CD1c-positive myeloid dendritic cell (primary cell): ENCODE data around the gene PLCB1.
A peak's percentile ranks its signal among the peaks of the same experiment; 100 is the strongest.

Experiments used
- DNase-seq: peaks from one replicate; pipeline ENCODE4 v3.0.0-alpha.2; 2016; ENCODE audit errors: extremely low spot score

The PLCB1 gene

DNA sequence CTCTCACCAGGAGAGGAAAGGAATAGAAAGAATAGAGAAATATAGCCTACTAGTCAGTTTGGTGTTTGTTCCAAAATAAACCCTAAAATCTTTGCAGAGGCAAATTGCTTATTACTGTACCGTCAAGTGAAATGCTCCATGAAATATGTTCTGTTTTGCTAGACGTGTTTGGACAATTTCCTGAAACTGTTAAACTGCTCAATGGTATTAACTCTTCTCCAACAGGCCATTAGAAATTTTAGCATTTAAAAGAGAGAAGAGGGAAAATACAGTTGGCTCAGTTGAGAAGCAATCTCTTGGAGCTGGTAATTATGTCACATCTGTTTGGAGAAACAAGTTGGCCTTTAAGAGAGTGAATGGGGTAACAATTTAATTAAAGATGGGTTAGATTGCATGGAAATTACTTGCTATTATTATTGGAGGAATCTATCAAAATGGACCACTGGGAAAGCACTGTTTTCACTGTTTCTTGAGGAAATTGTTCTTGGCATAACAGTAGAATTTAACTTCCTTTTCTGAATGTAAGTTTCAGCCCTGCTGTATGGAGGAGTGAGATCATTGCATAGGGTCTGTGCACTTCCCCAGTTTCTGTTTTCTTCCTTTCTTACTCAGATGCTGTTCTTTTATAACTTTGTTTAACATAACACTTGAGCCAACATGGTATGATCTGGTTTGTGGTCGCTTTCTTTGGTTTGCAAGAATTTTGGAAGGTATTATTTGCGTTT lies 373.6 kb downstream of the PLCB1 start:
- DNase-seq: peak; percentile 12

DNA sequence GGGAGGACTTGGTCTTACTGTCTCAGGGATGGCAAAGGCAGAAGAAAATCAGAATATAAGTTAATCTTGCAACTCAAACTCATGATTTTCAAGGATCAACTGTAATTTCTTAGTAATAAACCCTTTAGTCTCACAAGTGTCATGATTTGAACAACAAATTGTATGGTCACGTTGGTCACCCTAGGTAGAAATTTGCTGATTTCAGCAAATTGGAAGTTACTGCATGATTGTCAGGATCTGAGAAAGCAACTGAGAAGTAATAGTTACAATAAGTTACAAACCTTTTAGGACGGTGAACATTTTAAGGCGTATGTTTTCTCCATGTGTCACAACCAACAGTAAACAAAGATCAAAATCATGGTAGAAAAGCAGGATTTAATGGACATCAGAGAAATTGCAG lies 375.2 kb downstream of the PLCB1 start:
- DNase-seq: no peak

DNA sequence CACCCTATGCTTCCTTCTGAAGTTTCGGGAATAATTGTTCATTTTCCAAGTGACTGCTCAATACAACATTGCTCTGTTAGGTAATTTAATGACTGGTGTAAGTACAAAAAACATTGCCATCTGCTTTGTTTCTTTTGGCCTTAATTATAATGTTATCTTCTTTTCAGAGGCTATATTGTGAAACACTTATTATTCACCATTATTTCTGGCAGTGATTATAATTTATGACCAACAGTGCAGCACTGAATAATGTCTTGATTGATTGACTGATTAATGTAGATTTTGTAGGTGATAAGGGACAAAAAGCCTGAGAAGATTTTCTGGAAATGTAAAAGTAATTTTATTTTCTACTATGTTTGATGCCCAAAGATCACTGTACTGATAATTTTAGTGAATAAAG lies 377.7 kb downstream of the PLCB1 start:
- DNase-seq: no peak

DNA sequence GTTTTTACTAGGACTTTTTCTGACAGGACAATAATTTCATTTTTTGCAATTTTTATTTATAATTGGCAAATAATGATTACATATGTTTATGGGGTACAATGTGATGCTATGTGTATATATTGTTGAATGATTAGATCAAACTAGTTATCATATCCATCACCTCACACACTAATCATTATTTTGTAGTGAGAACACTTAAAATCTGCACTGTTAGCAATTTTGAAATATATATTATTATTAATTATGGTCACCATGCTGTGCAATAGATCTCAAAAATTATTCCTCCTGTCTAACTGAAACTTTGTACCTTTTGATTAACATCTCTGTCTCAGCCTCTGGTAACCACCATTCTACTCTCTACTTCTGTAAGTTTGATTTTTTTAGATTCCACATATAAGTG lies 378.7 kb downstream of the PLCB1 start:
- DNase-seq: no peak

DNA sequence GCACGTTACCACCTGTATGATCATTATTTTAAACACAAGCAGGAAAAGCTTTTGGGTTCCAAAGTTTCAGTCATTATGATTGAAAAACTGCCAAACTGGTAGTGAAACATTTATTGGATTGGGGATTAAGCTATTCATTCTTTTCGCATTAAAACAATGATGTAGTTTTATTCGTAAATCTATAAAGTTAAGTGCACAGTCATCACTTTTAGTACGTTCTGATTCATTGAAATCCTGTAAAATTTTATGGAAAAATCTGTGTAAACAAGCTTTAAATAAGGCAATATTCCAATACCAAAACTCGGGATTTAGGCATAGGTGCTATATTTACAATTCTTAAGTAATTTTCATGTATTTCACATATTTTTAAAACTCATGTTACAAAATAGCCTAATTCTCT lies 379.9 kb downstream of the PLCB1 start:
- no peak for DNase-seq

DNA sequence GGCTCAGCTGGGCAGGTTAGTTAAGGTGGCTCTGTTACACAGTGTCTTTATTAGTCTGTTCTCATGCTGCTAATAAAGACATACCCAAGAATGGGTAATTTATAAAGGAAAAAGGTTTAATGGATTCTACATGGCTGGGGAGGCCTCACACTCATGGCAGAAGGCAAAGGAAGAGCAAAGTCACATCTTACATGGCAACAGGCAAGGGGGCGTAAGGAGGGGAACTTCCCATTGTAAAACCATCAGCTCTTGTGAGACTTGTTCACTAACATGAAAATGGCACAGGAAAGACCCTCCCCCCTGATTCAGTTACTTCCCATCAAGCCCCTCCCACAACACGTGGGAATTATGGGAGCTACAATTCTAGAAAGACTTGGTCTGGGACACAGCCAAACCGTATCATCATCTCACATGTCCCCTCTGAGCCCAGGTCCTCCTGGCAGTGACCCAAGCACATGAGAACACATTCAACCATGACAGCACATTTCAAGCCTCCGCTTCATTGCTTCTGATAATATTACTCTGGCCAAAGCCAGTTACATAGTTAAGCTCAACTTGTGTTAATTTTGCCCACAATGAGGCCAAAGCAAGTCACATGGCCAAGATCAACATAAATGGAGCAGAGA lies 383.9 kb downstream of the PLCB1 start:
- no peak for DNase-seq

DNA sequence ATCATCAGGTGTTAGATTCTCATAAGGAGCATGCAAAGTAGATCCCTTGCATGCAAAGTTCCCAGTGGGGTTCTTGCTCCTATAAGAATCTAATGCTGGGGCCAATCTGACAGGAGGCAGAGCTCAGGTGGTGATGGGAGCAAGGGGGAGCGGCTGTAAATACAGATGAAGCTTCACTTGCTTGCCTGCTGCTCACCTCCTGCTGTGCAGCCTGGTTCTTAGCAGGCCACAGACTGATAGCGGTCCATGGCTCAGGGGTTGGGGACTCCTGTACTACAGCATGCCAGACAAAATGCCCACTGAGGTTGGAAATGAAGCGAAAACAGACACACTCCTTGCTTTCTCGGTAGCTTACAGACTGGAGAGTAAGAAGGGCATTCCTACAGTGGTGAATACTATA lies 386.8 kb downstream of the PLCB1 start:
- DNase-seq: no peak

DNA sequence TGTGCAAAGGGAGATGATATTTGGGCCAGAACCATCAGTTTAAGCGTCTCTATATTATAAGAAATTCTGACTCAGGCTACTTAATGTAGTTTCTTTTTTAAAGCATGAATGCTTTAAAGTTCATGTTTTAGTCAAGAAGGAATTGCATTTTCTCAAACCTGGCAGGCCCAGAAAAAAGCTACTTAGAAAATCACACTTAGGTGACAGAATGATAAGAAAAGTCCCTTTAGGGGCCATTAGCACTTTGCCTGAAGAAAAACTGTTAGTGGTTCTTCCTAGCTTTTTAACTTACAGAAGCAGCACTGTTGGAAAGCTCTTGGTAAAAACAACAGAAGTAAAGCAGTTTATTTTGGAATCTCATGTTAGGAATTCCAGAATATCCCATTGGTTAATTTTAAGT lies 387.8 kb downstream of the PLCB1 start:
- no peak for DNase-seq

DNA sequence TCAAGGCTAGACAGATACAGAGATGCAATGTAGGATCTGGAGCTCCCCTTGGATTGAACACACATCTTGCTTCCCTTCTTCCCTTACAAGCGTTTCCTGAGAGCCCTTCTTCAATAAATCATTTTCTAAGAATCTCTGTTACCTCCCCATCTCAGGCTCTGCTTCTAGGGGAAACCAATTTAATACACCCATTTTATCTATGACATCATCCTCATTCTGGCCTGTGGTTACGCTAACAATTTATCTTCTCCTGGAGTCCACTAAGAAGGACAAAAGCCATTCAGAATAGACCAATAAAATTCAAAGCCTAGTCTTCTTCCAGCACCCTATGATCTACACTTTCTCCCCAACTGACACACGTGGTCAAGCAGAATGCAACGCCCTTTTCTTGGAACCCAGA lies 390.1 kb downstream of the PLCB1 start:
- no peak for DNase-seq

DNA sequence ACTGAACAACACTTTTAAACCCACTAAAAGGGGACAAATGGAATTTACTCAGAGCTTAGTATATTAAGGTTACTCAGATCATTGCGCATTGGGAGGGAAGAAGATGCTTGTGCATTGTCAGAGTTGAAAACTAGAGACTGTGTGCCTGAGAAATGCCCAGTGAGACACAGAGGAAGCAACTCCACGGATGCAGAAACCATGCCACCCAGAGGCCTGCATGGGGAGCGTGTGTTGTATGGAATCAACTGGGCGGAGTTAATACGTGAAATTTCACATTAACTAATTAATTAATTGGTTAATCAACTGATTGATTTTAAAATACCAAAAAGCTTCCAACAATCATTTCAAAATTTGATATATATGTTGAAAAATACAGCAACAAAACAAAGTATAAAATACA lies 391.6 kb downstream of the PLCB1 start:
- no peak for DNase-seq

DNA sequence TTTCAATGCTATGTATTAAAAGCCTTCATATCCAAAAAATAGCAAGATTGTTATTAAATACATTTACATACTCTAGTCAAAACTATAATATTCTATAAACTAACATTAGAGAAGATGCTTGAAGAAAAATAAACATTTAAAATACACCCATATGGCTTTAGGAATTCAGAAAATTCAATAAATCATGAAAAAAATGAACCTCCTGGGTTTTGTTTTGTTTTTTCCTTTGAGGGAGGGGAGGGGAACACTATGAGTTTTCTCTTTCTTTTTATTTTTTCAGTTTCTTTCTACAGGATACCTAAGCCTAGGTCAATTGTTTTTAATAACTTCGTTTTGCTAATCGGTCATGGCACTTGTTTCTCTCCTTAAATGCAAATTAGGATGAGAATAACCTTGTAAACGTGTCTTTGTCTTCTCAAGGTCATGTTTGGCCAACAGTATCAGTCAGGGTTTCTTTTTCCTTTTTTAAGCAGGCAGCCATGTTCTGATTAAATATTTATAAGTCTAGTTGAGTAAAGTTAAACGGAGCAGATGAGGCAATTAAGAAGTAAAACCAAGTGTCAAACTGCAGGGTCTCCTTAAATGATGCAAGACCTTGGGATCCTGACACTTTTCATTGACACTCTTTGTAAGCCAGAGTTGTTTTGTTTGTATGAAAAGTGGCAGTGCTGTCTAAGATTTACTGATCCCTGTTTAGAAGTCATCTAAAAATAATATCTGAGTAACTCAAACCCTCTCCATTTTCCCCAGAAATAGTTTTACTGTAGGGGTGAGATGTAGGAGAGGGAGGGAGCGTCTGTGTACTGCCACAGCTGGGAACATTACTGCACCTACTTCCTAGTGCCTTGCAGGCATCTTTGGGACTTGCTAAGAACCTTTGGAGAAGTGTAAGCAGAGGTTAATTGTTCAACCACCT lies 392.3 kb downstream of the PLCB1 start:
- no peak for DNase-seq

DNA sequence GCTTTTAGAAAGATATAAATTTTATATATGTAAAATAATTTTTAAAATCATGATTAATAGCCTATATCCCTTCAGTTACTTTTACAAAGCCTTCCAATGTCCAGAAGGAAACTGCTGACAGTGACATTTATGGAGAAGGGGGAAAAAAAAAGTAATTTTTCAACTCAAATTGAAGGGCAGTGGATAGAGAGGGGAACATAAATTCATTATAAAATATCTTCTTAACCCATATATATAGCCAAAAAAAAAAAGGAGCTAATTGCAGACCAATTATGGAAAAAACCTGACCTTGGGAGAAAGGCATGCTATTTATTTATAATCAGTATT lies 392.9 kb downstream of the PLCB1 start:
- DNase-seq: no peak

DNA sequence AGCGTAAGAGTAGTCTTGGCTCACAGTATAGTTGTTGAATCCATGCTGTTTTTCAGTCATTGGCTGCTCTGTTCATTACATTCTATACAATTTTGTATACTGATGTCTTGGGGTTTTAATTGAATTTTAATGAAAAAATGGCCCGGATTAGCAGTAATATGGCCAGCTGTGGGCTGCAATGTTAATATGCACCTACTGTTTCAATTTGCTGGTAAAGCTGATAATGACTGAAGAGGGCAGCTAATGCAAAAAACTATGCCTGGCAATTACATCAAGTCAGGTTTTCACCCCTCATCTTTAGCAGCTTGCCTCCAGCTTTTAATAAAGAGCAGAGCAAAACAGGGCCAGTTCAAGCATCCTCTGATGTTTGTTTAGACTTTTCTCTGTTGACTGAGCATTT lies 394.5 kb downstream of the PLCB1 start:
- DNase-seq: no peak

DNA sequence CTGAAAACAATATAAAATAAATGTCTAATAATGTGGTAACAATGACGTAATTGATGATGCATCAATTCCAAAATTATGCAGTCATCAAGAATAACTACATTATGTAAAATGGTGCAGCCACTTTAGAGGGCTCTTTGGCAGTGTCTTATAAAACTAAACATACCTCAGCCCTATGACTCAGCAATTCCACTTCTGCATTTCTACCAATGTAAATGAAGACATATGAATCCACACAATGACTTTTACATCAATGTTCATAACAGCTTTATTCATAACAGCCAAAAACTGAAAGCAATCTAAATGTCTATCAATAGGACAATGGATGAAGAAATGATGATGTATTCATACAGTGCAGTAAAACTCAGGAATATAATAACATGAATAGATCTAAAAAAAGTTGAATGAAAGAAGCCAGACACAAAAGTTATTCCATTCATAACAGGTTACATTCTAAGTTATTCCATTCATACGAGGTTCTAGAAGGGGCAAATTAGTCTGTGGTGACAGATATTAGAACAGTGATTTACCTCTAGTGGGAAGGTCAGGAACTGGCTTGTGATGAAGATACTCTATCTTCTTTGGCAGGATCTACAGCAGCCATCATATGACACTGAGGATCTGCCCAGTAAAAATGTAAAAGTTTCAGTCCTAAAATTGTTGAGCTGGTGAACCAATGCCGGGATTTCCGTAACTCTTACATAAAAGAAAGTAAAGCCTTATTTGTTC lies 396.1 kb downstream of the PLCB1 start:
- peak; percentile 75 for DNase-seq

DNA sequence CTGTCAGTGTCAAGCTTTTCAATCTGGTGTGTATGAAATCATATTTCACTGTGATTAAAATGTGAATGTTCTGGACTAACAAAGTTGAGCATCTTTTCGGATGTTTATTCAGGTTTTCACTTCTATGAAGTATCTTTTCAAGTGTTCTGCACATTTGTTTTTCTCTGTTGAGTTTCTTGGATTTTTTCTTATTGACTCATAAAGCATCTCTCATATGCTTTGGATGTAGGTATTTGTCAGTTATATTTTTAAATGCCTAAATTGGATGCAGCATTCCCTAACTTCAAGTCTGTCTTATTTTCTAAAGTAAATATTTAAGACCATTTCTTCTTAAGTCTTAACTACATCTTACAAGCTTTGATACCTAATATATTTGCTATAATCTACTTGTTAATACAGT lies 398.0 kb downstream of the PLCB1 start:
- no peak for DNase-seq

DNA sequence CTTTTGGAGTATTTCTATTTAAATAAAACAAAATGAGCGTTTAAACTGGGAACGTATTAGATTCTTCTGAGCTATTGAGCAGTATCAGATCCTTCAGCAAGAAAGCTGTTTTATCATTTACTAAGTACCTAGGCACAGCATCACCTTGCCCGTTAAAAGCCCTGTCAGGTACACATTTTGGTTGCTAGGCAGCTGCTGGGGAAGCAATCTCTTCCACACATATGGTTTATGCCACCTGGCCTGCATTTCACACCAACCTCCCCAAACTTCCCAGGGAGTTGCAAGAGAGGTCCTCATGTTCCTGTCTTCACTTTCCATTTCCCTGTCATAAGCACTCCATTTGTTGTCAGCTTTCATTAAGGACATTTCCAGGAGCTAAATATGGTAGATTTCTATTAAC lies 400.1 kb downstream of the PLCB1 start:
- DNase-seq: no peak

DNA sequence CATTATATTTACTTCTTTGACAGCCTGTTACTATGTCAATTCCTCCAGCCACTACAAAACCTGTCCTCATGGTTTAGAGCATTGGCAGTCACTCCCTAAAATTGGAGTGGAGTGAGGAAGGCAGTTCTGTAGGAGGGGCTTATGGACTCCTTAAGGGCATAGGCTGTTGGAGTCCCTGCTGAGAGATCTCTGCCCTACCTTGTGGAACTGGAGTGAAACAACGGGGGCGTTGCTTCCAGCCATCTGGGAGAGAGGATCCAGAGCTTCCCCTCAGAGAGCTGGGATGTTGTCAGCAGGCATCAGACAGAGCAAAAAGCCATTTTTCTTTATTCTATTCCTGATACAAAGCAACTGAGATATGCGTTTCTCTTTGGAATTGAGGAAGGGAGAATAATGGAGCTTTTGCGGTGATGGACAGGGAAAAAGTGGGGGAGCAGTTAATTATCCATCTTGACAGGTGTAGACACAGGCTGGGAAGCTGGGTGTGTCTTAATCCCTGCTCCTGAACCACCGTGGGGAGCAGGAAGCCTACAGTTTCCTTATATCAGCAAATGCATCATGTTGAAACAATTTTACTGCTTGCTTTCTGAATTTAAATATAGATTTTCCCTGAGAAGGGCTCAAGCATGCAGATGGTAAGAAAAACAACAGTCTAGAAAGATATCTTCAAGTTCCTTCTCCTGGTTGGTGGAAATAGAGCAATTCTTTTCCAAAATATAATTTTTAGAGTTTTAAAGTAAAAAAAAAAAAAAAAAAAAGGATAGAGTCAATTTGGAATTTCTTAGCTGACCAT lies 402.5 kb downstream of the PLCB1 start:
- no peak for DNase-seq

DNA sequence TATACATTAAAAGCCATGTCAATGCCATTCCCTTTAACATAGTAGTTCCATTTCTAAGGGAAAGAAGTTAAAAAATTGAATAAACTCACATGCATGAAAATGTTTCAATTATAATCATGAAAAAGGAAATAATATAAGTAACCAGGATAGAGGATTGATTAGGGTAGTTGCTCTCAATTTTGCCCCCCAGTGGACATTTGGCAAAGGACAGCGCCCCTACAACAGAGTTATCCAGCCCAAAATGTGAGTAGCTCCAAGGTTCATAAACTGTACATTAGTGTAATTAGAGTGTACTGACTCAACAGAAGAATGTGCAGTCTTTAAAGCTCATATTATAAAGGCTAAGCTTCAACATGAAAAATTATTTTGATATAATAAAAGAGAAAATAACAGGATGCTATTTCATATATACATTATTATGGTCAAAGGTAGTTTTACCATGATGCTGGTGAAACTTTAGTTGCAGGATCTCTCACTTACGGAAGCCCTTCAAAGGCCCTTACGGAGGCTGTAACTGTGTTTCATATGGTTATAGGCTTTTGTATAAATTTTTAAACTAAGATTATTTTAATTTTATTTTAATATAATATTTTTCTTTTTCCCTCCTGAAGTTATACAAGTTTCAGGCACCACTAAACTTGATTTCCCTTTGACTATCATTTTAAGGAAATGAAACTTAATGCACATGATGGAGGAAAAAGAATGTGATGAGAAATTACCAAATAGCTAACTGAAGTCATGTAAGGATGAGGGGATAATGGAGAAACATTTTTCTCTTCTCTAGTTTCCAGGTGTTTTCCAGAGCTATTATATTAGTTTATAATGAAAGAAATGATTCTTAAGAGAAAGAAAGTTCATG lies 403.6 kb downstream of the PLCB1 start:
- peak; percentile 38 for DNase-seq

DNA sequence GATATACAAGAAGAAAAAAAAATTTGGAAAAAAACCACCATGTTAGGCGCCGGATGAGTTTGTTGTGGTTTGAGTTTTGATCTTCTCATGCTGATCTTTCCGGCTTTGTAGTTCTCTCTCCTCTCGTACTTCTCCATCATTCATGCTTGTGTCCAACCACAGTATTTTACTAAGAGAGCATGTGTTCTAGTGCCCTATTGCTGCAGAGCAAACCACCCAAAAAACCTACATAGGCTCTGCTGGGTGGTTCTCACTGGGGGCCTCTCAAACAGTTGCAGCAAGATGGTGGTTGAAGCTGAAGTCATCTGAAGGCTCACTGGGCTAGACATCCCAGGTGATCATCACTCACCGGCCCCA lies 404.2 kb downstream of the PLCB1 start:
- no peak for DNase-seq

DNA sequence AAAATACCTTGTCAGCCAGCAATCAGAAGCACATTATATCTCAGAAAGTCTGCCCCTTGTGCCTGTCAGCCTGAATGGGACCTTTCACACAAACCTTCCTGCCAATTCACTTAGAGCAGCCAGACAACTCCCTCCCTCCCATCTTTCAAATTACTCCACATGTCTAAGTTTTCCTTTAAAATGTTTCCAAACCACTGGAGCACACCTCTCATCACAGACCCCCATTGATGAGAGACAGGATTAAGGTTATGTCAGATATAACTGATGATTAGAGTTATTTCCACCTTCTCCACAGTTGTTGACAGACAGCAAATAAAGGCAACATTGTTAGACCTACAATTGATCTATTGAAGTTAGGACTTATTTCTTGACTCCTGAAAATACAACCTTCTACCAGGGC lies 408.4 kb downstream of the PLCB1 start:
- no peak for DNase-seq

DNA sequence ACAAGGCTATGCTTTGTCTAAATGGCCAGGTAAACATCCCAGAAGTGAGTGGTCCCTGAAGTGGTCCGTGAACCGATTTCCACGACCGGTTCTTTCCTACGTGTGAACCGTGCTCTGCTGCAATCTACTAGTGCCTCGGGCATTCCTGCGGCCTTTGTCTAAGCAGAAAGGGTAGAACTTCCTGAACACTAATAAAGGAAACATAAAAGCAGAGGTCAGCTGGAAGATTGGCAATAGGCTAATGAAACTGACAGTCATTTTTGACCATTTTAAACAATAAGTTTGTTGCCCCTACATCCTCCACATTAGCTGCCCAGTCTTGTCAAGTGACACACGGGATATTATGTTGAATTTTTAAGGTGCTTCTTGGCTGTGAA lies 410.0 kb downstream of the PLCB1 start:
- DNase-seq: no peak
